GM19372 (cell line): Measurements from ENCODE around the gene STRC.
"Not testable (repeated sequence)": the region's sequence is repeated elsewhere in the genome, so short reads cannot be mapped to it uniquely, and the experiment has no call there.

Experiments
- ATAC-seq: cut with Tn5 transposase; IDR thresholded peaks from one replicate; pipeline ENCODE4 v1.9.1; 2021; ENCODE audit warnings: mild to moderate bottlenecking, low read depth, moderate library complexity; ENCODE audit not compliant: unreplicated experiment

The STRC gene

DNA sequence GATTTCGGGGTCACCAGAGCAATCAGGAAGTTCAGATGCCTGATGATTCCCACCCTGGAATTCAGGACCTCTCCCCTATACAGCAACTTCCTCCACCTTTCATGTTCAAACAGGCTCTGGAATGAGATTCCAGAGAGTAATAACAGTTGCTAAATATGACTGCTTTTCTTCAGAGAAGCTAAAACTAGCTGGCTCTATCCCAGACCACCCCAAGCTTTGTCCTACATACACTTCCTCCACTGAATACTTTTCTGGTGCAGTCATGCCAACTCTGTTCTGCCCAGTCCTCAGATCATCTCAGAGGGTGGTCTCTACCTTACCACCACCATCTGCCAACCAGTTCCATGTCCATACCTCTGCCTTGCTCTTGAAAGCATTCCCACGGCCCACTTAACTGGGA is 52.0 kb downstream of the STRC start:
- ATAC-seq, result not testable (repeated sequence)

- not testable (repeated sequence) for ATAC-seq
Measured at GRCh38 chr15:43563793-43564192, 54.8 kb downstream of the STRC start.

DNA sequence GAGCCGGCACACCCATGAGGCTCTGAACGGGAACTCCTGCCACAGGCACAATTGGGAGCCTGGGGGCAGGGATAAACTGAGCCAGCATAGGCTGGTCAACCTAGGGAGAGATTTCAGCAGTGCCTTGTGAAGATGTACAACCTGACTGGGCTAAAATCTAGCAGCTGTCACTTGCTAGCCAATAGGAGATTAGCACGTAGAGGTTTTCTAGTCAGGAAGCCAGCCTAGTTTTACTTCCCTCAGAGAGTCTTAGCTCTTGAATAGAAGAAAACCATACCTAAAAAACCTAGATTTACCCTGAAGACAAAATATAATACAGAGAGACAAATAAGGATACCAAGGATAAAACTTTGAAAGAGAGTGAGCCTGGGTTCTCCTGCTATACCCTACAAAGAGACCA is 55.8 kb downstream of the STRC start:
- not testable (repeated sequence) for ATAC-seq

- no peak for ATAC-seq
Measured at GRCh38 chr15:43552986-43553385, 65.6 kb downstream of the STRC start.

GRCh38 chr15:43552256-43552655 is 66.3 kb downstream of the STRC start:
- ATAC-seq, result no peak

GRCh38 chr15:43550527-43551363 is 67.9 kb downstream of the STRC start:
- no peak for ATAC-seq
